Karpas-422 (cell line): ENCODE measurements around the gene PYGM. TPM values are rescaled to one million over a fixed set of nuclear protein-coding genes. Genes with fewer than 3 reads are reported as not detected.

Experiments
- DNase-seq: peaks from one replicate; pipeline ENCODE4 v3.0.0-alpha.2; 2015
- H2AFZ ChIP-seq: fragments of 200-600 bp; sonication (generic); 2 replicates; pipeline ENCODE4 v1.6.1; 2014; ENCODE audit warnings: antibody characterized with exemption, low read length, mixed read lengths
- H3K27ac ChIP-seq: fragments of 200-600 bp; sonication (generic); 2 replicates; pipeline ENCODE4 v1.5.1; 2014; ENCODE audit warnings: mild to moderate bottlenecking, low read length, moderate library complexity
- H3K27me3 ChIP-seq: fragments of 200-600 bp; sonication (generic); 2 replicates; pipeline ENCODE4 v1.6.1; 2014; ENCODE audit warnings: low read length, mixed read lengths
- H3K36me3 ChIP-seq: fragments of 200-600 bp; sonication (generic); 2 replicates; pipeline ENCODE4 v1.6.1; 2014; ENCODE audit warnings: low read length, mixed read lengths; ENCODE audit not compliant: insufficient read depth
- H3K4me1 ChIP-seq: fragments of 200-600 bp; sonication (generic); 2 replicates; pipeline ENCODE4 v1.6.1; 2014; ENCODE audit warnings: mild to moderate bottlenecking, low read length, mixed read lengths
- H3K4me2 ChIP-seq: fragments of 200-600 bp; sonication (generic); 2 replicates; pipeline ENCODE4 v1.6.1; 2014; ENCODE audit warnings: low read length, low read depth, mild to moderate bottlenecking; ENCODE audit not compliant: poor library complexity, severe bottlenecking
- H3K4me3 ChIP-seq: fragments of 200-600 bp; sonication (generic); 2 replicates; pipeline ENCODE4 v1.5.1; 2014; ENCODE audit warnings: mild to moderate bottlenecking, antibody characterized with exemption, low read length, mixed read lengths
- H3K79me2 ChIP-seq: fragments of 200-600 bp; sonication (generic); 2 replicates; pipeline ENCODE4 v1.6.1; 2014; ENCODE audit warnings: mild to moderate bottlenecking, low read length, mixed read lengths
- H3K9ac ChIP-seq: fragments of 200-600 bp; sonication (generic); 2 replicates; pipeline ENCODE4 v1.6.0; 2014; ENCODE audit warnings: low read length
- H3K9me2 ChIP-seq: fragments of 200-600 bp; sonication (generic), shearing (Covaris generic); replicated peaks from 2 replicates; pipeline ENCODE4 v1.6.0; 2014; ENCODE audit warnings: mild to moderate bottlenecking, low read length, moderate library complexity; ENCODE audit not compliant: insufficient read depth
- H3K9me3 ChIP-seq: fragments of 300-700, 200-600 bp; sonication (generic); 2 replicates; pipeline ENCODE4 v1.6.1; 2014; ENCODE audit warnings: low read length, mixed read lengths
- H4K20me1 ChIP-seq: fragments of 200-600 bp; sonication (generic); 2 replicates; pipeline ENCODE4 v1.6.1; 2014; ENCODE audit warnings: mild to moderate bottlenecking, antibody characterized with exemption, low read length, low read depth; ENCODE audit not compliant: insufficient read depth
- total RNA-seq: library from RNA; depleted of rRNA; stranded (reverse); fragments of >200 nt; shearing (Covaris generic); gene quantifications from 2 replicates; pipeline ENCODE4 v1.2.3, GENCODE V29; 2014; ENCODE audit warnings: low replicate concordance

PYGM gene
- total RNA-seq, 1 experiment from 2014 or later = not detected

DNA sequence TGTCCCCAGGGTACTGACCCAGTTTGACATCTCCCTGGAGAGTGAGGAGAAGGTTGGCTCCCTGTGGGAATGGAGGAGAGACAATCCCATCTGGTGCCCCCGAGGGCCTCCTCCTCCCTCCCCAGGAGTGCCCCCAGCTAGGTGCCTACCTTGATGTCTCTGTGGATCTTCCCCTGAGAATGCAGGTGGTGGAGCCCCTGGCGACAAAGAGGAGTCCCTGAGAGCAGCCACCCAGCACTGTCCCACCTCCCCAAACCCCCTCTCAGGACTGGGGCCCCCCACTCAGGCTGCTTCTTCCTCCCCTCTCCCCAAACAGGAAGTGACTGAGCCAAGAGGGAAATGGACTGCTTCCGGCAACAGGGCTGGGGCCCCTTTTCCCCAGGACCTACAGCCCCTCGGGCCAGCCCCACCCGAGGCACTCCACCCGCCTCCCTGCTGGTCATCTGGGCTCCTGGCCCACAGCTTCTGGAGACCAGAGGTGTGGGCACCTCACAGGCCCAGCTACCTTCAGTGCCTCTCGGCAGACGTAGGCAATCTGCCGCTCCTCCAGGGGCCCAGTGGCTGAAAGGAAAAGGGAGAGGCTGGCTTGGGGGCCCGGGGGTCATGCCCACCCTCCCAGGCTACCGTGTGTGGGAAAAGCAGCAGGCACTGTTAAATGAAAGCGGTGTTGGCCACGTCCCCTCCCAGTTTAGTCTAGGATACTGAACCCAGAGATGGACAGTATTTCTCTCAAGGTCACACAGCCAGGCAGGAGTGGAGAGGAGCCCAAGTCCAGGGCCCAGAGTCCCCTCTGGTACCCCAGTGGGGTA, 42.0 kb upstream of the PYGM start:
- peak; percentile 55 for DNase-seq

DNA sequence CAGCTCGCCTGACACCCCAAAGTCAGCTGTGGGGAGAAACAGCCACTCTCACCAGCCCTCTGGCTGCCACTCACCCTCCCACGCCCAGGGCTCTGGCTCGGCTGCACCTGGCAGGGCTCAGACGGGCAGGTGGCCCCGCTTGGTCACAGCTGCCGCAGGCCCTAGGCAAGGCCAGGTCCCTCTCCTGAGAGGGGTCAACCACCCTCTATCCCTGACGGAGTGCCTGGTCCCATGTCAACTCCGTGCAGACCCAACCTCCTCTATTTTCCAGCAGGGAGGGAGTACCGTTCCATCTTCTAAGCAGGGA, 41.3 kb upstream of the PYGM start:
- Histone ChIP-seq H3K27ac (peak overlapping the region; percentile 85), H3K36me3 (0 out of 2 replicates have a peak, but pooled peaks cover 7% of the 10 kb centered on the region), H3K9ac (peak overlapping the region; percentile 82)

More for the DNA sequence above, 42.0 kb upstream of the PYGM start:
- peaks cover 6% of the 10 kb centered on the region for H3K79me2 ChIP-seq
- peak overlapping the region; percentile 87 for H3K4me3 ChIP-seq
- H3K4me1 ChIP-seq = peaks cover 45% of the 10 kb centered on the region
- peak overlapping the region; percentile 82 for H3K9ac ChIP-seq
- H3K36me3 ChIP-seq = 0 out of 2 replicates have a peak, but pooled peaks cover 4% of the 10 kb centered on the region
- H3K9me3 ChIP-seq = no peaks in the 10 kb centered on the region
- H3K4me2 ChIP-seq = peak overlapping the region; percentile 88
- H2AFZ ChIP-seq = no peak overlapping the region
- no peaks in the 10 kb centered on the region for H4K20me1 ChIP-seq
- no peaks in the 10 kb centered on the region for H3K27me3 ChIP-seq
- H3K9me2 ChIP-seq = no peaks in the 10 kb centered on the region
- H3K27ac ChIP-seq = peak overlapping the region; percentile 85

DNA sequence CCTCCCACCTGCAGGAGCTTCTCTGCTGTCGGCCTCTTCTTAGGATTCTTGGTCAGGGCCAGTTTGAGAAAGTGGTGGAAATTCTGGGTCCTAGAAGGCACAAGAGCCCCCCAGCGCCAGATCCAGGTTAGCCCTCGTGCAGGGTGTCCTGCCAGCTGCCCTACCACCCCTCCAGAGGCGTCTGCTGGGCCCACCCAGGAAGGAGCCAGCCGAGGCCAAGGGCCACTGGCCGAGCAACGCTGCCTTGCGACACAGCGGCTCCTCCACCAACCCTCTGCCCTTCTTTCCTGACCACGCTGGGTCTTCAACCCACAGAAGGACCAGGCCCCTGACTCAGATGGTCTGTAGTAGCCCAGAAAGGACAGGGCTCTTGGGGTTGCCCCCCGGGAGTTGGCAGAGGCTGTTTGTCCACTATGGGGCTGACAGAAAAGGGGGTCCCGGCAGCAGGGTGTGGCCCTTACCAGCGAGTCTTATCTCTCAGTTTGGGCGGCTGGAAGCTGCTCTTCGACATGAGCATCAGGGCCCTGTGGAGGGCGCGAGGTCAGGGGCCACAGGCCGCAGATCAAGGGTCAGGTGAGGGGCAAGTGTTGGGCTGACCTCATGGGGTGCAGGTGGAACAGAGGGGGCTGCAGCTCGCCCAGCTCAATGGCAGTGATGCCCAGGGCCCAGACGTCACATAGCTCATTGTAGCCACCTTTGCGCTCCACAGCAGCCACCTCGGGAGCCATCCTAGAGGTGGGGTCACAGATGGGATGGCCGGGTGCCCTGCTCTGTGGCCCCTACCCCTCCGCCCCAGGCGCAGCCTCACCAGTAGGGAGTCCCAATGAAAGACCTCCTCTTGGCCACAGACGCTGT, 40.8 kb upstream of the PYGM start:
- Histone ChIP-seq H3K9me3 (no peaks in the 10 kb centered on the region), H3K4me1 (peaks cover 45% of the 10 kb centered on the region), H3K79me2 (peaks cover 6% of the 10 kb centered on the region), H3K27me3 (no peaks in the 10 kb centered on the region), H3K4me2 (peak overlapping the region; percentile 88), H3K9ac (peak overlapping the region; percentile 82), H3K9me2 (no peaks in the 10 kb centered on the region), H3K27ac (peak overlapping the region; percentile 85), H3K4me3 (peak overlapping the region; percentile 87; the same call in 1 of the 2 replicates), H2AFZ (no peak overlapping the region), H3K36me3 (0 out of 2 replicates have a peak, but pooled peaks cover 7% of the 10 kb centered on the region), H4K20me1 (no peaks in the 10 kb centered on the region)
- no peak for DNase-seq

More for the DNA sequence above, 41.3 kb upstream of the PYGM start:
- Histone ChIP-seq H3K27me3 (no peaks in the 10 kb centered on the region), H3K9me3 (no peaks in the 10 kb centered on the region), H3K9me2 (no peaks in the 10 kb centered on the region), H4K20me1 (no peaks in the 10 kb centered on the region), H2AFZ (no peak overlapping the region), H3K4me2 (peak overlapping the region; percentile 88), H3K79me2 (peaks cover 6% of the 10 kb centered on the region), H3K4me1 (peaks cover 45% of the 10 kb centered on the region), H3K4me3 (peak overlapping the region; percentile 87; the same call in 1 of the 2 replicates)
- peak; percentile 58 for DNase-seq

DNA sequence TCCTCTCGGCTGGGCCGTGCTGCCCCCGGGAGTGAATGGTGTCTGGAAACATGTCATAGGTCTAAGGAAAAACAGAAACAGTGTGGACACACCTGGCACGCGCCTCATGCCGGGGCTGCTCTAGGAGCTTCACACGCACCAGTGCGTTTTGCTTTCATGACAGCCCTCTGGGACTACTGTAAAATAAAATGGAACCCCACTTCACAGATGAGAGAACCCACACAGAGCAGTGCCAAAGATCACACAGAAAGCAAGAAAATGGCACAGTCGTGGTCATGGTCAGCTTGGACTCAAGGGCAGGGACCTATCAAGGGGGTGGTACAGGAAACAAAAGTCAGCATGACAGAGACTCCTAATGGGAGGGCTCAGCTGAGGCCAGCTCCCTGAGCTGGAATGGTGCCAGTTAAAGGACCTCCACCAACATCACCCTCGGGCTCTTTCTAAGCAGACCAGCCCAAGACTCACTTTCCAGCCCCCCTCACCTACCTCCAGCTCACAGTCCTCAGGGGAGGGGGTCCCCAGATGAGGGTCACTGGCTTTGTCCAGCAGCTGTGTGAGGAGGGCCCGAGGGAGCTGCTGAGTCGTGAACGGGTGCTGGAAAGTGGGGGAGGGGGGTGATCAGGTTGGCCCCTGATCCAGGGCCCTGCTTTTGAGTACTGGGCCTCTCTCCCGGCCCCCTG, 40.0 kb upstream of the PYGM start:
- no peak overlapping the region for H2AFZ ChIP-seq
- DNase-seq = peak; percentile 82
- H3K36me3 ChIP-seq = 0 out of 2 replicates have a peak, but pooled peaks cover 7% of the 10 kb centered on the region
- H3K9me2 ChIP-seq = no peaks in the 10 kb centered on the region
- peaks cover 6% of the 10 kb centered on the region for H3K79me2 ChIP-seq
- H3K9me3 ChIP-seq = no peaks in the 10 kb centered on the region
- H3K27ac ChIP-seq = peak overlapping the region; percentile 85
- H4K20me1 ChIP-seq = no peaks in the 10 kb centered on the region
- peak overlapping the region; percentile 82 for H3K9ac ChIP-seq
- H3K4me1 ChIP-seq = peaks cover 45% of the 10 kb centered on the region
- H3K4me3 ChIP-seq = peak overlapping the region; percentile 87; the same call in 1 of the 2 replicates
- H3K4me2 ChIP-seq = peak overlapping the region; percentile 88
- no peaks in the 10 kb centered on the region for H3K27me3 ChIP-seq

DNA sequence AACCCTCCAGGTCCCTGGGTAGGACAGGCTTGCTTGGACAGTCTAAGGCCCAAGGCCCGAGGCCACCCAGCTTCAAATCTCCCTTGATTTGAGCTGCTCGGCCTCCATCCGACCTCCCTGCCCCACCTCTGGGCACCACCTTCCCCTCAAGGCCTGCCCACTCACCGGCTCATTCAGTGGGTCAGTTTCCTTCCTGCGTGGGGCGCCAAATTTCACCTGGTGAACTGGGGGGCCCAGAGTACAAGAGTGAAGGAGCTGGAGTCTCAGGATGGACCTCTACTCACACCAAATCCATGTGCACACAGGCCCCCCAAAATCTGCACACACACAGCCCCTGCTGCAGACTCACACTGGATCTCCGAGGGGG, 39.5 kb upstream of the PYGM start:
- no peak for DNase-seq
- H3K27me3 ChIP-seq = no peaks in the 10 kb centered on the region
- H3K4me1 ChIP-seq = peaks cover 45% of the 10 kb centered on the region
- H3K36me3 ChIP-seq = 0 out of 2 replicates have a peak, but pooled peaks cover 7% of the 10 kb centered on the region
- H3K4me3 ChIP-seq = no peak overlapping the region; the same call in 1 of the 2 replicates
- H3K9me2 ChIP-seq = no peaks in the 10 kb centered on the region
- H3K4me2 ChIP-seq = peak overlapping the region; percentile 88
- peak overlapping the region; percentile 85 for H3K27ac ChIP-seq
- H4K20me1 ChIP-seq = no peaks in the 10 kb centered on the region
- peaks cover 6% of the 10 kb centered on the region for H3K79me2 ChIP-seq
- H2AFZ ChIP-seq = no peak overlapping the region
- H3K9me3 ChIP-seq = no peaks in the 10 kb centered on the region
- peak overlapping the region; percentile 82; the same call in 1 of the 2 replicates for H3K9ac ChIP-seq

DNA sequence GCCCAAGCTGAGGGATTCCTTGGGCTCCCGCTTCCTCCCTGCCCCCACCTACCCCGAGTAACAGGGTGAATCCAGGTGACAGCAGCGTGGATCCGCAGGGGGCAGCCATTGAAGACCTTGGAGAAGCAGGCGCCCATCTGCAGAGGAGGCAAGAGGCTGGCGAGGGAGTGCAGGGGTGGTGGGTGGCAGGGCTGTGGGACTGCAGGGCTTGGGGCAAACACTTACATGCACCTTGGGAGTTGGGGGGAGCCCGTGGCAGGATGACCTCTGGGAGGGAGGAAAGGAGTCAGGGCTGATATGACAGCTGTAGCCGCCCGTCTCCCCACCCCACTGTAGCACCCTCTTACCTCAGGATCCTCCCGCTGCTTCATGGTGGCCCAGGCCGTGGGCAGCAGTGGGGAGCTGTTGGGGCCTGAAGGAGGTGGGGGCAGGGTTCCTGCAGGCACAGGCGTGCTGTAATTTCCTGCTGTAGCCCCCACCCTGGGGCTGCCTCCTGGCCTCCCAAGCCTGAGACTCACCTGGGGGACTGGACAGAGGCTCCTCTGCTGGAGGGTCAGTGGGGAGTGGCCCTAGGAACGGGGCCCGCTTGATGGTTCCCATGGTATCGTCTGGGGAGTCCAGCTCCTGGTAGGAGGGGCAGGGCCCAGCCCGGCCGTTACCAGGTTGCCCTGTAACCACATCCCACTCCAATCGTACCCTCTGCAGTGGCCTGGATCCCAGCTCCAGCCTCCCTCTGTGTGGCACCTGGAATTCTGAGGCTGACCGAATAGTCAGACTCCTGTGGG, 37.2 kb upstream of the PYGM start:
- Histone ChIP-seq H3K27me3 (no peaks in the 10 kb centered on the region), H3K4me3 (no peak overlapping the region), H3K9ac (no peak overlapping the region), H3K4me2 (no peak overlapping the region), H3K79me2 (no peaks in the 10 kb centered on the region), H3K4me1 (peaks cover 34% of the 10 kb centered on the region), H3K9me2 (no peaks in the 10 kb centered on the region), H3K9me3 (no peaks in the 10 kb centered on the region), H3K27ac (no peak overlapping the region), H2AFZ (no peak overlapping the region), H4K20me1 (no peaks in the 10 kb centered on the region), H3K36me3 (0 out of 2 replicates have a peak, but pooled peaks cover 7% of the 10 kb centered on the region)
- no peak for DNase-seq

DNA sequence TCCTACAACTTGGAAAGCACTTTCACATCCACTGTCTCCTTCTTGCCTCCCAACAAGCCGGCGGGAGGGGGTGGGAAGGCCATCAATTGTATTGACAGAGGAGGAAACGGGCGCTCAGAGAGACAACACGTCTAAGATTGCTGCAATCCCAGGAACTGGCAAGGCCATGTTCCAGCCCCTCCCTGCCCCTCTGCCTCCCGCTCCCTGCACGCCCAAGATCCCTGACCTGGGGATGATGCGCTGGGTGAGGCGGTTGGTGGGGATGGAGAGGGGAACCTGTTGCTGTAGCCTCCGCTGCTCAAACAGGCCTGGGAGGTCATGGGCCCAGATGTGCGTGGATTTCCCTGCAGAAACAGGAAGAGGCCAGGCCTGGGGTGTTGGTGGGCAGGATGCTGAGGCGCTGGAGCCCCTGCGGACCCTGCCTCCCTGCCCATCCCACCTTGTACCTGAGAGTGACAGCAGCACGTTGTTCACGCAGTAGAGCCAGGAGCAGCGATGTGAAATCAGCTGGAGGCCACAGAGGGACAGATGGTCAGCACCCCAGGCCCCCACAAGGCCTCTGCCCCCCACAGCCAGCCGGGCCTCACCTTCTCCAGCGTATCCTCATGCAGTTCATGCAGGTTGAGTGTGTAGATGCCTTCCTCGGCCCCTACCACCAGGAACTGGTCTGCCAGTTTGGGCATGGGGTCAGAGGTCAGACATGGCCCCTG, 36.4 kb upstream of the PYGM start:
- H4K20me1 ChIP-seq = no peaks in the 10 kb centered on the region
- H3K9me3 ChIP-seq = no peaks in the 10 kb centered on the region
- no peak overlapping the region for H3K27ac ChIP-seq
- H3K4me1 ChIP-seq = peaks cover 26% of the 10 kb centered on the region
- H2AFZ ChIP-seq = no peak overlapping the region
- H3K79me2 ChIP-seq = no peaks in the 10 kb centered on the region
- 0 out of 2 replicates have a peak, but pooled peaks cover 7% of the 10 kb centered on the region for H3K36me3 ChIP-seq
- H3K4me3 ChIP-seq = no peak overlapping the region
- no peaks in the 10 kb centered on the region for H3K27me3 ChIP-seq
- H3K4me2 ChIP-seq = no peak overlapping the region
- no peak overlapping the region for H3K9ac ChIP-seq
- H3K9me2 ChIP-seq = no peaks in the 10 kb centered on the region
- DNase-seq = no peak
